ENCODE data around the gene NECTIN4. TPM values are rescaled to one million over a fixed set of nuclear protein-coding genes. Genes with fewer than 3 reads are reported as not detected.
"Not testable (repeated sequence)": the region's sequence is repeated elsewhere in the genome, so short reads cannot be mapped to it uniquely, and the experiment has no call there.

NECTIN4 gene
- total RNA-seq, 1 donor from 2014 or later = not detected

GRCh38 chr1:161121834-161122233 lies 32.5 kb upstream of the NECTIN4 start:
- no peaks in the 10 kb centered on the region for H3K9me3 ChIP-seq
- no peak overlapping the region for H3K4me3 ChIP-seq
- TF ChIP-seq, protein P1, sequence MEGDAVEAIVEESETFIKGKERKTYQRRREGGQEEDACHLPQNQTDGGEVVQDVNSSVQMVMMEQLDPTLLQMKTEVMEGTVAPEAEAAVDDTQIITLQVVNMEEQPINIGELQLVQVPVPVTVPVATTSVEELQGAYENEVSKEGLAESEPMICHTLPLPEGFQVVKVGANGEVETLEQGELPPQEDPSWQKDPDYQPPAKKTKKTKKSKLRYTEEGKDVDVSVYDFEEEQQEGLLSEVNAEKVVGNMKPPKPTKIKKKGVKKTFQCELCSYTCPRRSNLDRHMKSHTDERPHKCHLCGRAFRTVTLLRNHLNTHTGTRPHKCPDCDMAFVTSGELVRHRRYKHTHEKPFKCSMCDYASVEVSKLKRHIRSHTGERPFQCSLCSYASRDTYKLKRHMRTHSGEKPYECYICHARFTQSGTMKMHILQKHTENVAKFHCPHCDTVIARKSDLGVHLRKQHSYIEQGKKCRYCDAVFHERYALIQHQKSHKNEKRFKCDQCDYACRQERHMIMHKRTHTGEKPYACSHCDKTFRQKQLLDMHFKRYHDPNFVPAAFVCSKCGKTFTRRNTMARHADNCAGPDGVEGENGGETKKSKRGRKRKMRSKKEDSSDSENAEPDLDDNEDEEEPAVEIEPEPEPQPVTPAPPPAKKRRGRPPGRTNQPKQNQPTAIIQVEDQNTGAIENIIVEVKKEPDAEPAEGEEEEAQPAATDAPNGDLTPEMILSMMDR (IDR thresholded peaks at IDR 0.05) = no peak
- H3K27me3 ChIP-seq = no peaks in the 10 kb centered on the region
- DNase-seq (ENCODE audit: low spot score in 2 of 2) = no peak
- intact Hi-C loops (cut with DNase I) = no loop called here
- no peak overlapping the region for H3K27ac ChIP-seq
- peaks cover 53 to 64% of the 10 kb centered on the region in 2 donors for H3K36me3 ChIP-seq
- H3K4me1 ChIP-seq = peaks cover 9 to 17% of the 10 kb centered on the region in 2 donors

- Histone ChIP-seq H3K4me3 (no peak overlapping the region), H3K36me3 (peaks cover 47 to 59% of the 10 kb centered on the region in 2 donors), H3K4me1 (peaks cover 10 to 24% of the 10 kb centered on the region in 2 donors), H3K27ac (no peak overlapping the region), H3K9me3 (no peaks in the 10 kb centered on the region), H3K27me3 (no peaks in the 10 kb centered on the region)
- no peak for DNase-seq (ENCODE audit: low spot score in 2 of 2)
- intact Hi-C loops (cut with DNase I) = no loop called here
- TF ChIP-seq, protein P1 (IDR thresholded peaks at IDR 0.05) = no peak
These were observed 31.8 kb upstream of the NECTIN4 start for GRCh38 chr1:161121042-161121650.

- peak overlapping the region; percentile 94 to 98 for H3K27ac ChIP-seq
- peak overlapping the region; percentile 76 to 98 for H3K4me3 ChIP-seq
- DNase-seq (ENCODE audit: low spot score in 2 of 2) = peak in 1 of 2 donors; percentile 81
- H3K4me1 ChIP-seq = peaks cover 10 to 26% of the 10 kb centered on the region in 2 donors
- TF ChIP-seq, protein P1 (IDR thresholded peaks at IDR 0.05) = peak in 1 of 3 experiments; percentile 39
- H3K36me3 ChIP-seq = peaks cover 36 to 46% of the 10 kb centered on the region in 2 donors
- intact Hi-C loops (cut with DNase I) = loop anchor here (2.0 to 5.0 kb wide), 3 partner anchors 36 to 268 kb away; partner anchors contain the start of gene USF1
- H3K9me3 ChIP-seq = no peaks in the 10 kb centered on the region
- no peaks in the 10 kb centered on the region for H3K27me3 ChIP-seq
These were observed 29.9 kb upstream of the NECTIN4 start for GRCh38 chr1:161119092-161119903.

DNA sequence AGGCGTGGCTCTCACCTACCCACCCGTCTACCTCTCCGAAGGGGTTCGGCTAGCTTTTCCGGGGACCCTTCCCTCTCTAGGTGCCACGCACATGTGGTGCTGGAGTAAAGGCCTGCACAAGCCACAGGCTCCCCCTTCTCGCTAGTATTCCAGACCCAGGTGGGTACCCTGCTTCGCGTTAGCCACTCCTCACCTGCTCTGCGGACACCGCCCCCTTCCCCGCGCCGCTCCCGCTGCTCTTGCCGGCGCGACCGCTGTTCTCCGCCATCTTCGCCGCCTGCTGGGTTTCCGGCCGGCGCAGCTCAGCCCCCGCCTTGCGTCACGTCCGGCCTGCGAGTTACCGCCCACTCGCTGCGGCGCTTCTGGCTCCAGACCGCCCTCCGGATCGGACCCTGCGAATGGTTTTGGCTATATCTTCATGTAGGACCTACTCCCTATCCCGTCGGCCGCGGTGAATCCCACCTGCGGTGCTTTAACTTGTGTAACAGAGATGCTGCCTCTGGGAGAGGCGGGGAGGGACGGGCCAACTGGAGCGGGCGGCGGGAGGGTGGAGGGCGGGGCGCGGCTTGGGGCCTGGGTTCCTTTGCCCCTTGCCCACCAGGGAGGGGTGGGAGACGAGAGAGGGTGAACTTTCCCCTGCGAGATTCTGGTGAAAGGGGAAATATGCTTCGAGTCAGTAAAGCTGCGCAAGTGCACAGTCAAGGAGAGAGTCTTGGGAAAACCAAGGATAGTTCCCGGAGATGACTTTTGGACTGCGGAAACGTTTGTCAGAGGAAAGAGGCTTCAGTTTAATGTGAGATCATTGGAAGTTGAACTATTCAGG lies 28.6 kb upstream of the NECTIN4 start, which contains the start of the genes NIT1 and PFDN2:
Gene NIT1 (plus strand): TSS at position 347 of the 823 bp plus-strand sequence. CDS start 72 bp downstream, at position 419.
Gene PFDN2 (minus strand): TSS at position 279 of the 823 bp plus-strand sequence. CDS start 11 bp downstream, at position 268.
- Histone ChIP-seq H3K9me3 (no peaks in the 10 kb centered on the region), H3K4me3 (peak within 1 kb of the TSS; percentile 76 to 98), H3K36me3 (peaks cover 27 to 32% of the 10 kb centered on the region in 2 donors), H3K4me1 (peaks cover 10 to 26% of the 10 kb centered on the region in 2 donors), H3K27me3 (no peaks in the 10 kb centered on the region), H3K27ac (peak within 1 kb of the TSS; percentile 94 to 98)
- TF ChIP-seq, protein P1 (IDR thresholded peaks at IDR 0.05) = peak in 1 of 3 experiments; percentile 3
- intact Hi-C loops (cut with DNase I) = loop anchor here (1.0 to 5.0 kb wide), 5 partner anchors 14 to 269 kb away; partner anchors contain the start of genes DEDD, KLHDC9 and USF1
- peak; percentile 37 to 92 for DNase-seq (ENCODE audit: low spot score in 2 of 2)

- intact Hi-C loops (cut with DNase I) = loop anchor here (5.0 kb wide), 2 partner anchors 69 to 271 kb away; partner anchors contain the start of gene USF1
- not testable (repeated sequence) for H3K27ac ChIP-seq
These were observed 26.6 kb upstream of the NECTIN4 start for GRCh38 chr1:161115961-161116360.

More at GRCh38 chr1:161115961-161116360, 26.6 kb upstream of the NECTIN4 start:
- peaks cover 10 to 26% of the 10 kb centered on the region in 2 donors for H3K4me1 ChIP-seq
- not testable (repeated sequence) for H3K27me3 ChIP-seq; DNase-seq (ENCODE audit: low spot score in 2 of 2); H3K9me3 ChIP-seq
- H3K4me3 ChIP-seq = peak overlapping the region in 1 of 2 donors; percentile 98
- H3K36me3 ChIP-seq = peaks cover 8 to 12% of the 10 kb centered on the region in 2 donors
